Stimulated activated CD4-positive, alpha-beta T cell treated with anti-CD3 and anti-CD28 coated beads, Interleukin-4, amount 100 ng/mL, for 4 hours (primary cell): ENCODE results near the gene HSPG2.
"Not testable (repeated sequence)": the region's sequence is repeated elsewhere in the genome, so short reads cannot be mapped to it uniquely, and the experiment has no call there.

Experiments used
- DNase-seq, 2 experiments: peaks; one replicate each; pipeline ENCODE4 v3.0.0-alpha.2; 2020

HSPG2 gene

GRCh38 chr1:21911205-21912001, 25.7 kb downstream of the HSPG2 start:
- no peak for DNase-seq

DNA sequence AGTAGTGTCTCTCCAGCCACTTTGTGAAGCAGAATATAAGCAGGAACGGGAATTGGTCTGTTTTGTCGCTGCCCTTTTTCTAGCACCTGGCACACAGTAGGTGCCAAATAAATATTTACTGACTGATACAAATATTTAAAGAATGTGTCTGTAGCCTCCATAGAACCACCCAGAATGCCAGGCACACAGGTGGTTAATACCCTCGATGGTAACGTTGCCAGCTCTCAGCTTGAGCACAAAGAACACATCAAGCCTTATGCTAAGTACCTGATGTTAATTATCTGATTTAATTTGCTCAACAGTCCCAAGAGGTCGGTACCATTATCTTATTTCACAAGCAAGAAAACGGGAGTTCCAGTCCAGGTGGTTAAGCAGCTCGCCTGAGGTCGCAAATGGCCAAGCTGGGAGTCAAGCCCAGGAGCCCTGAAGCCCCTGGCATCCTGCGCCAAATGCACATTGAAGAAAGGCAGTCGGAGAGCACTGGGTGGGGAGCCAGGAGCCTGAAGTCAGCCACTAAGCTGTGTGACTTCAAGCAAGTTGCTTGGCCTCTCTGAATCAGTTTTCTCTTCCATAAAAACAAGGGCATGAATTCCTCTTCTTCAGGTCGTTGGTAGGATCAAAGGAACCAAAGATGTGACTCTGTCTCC, 26.4 kb downstream of the HSPG2 start:
- DNase-seq = no peak

DNA sequence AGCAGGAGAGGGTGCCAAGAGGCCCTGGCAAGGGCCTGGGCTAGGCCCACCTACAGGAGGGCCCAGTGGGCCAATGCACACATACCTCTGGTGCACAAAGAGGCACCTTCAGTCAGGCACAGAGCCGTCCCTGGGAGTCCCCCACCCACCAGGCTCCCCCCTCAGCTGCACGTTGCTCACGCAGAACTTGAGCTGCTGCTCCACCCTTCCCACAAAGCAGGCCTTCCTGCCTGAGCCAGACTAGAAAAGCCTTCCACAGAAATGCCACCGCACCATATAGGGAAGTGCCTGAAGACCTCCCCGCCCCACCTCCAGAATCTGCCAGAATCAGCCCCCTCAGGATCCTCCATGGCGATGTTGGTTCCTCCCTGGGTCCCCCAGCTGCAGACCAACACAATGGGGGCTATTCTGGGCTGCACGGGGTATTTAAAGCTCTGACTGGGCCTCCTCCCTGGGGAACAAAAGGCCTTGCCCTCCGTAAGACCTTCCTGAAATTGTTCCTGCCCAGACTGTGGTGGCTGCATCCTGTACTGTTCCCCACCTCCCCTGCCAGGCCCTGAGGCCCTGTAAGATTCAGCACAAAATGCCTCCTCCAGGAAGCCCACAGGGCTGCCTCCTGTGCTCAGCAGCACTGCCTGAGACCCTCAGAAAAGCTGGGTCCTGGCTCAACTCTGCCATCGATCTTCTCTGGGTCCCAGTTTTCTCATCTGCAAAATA, 27.2 kb downstream of the HSPG2 start:
- DNase-seq = peak; percentile 9 to 47

GRCh38 chr1:21909286-21909759, 27.8 kb downstream of the HSPG2 start:
- DNase-seq = no peak

DNA sequence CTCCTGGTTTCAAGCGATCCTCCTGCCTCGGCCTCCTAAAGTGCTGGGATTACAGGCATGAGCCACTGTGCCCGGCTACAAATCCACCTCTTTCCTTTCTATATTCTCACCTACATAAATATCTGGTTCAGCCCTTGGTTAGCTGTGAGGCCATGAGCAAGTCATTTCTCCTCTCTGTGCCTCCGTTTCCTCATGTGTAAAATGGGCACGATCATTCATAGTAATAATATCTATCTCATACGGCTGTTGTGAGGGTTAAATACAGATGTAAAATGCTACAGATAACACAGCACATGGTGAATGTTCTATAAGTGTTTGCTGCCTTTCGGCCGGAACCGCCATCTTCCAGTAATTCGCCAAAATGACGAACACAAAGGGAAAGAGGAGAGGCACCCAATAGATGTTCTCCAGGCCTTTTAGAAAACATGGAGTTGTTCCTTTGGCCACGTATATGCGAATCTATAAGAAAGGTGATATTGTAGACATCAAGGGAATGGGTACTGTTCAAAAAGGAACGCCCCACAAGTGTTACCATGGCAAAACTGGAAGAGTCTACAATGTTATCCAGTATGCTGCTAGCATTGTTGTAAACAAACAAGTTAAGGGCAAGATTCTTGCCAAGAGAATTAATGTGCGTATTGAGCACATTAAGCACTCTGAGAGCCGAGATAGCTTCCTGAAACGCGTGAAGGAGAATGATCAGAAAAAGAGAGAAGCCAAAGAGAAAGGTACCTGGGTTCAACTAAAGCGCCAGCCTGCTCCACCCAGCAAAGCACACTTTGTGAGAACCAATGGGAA, 29.2 kb downstream of the HSPG2 start:
- not testable (repeated sequence) for DNase-seq

DNA sequence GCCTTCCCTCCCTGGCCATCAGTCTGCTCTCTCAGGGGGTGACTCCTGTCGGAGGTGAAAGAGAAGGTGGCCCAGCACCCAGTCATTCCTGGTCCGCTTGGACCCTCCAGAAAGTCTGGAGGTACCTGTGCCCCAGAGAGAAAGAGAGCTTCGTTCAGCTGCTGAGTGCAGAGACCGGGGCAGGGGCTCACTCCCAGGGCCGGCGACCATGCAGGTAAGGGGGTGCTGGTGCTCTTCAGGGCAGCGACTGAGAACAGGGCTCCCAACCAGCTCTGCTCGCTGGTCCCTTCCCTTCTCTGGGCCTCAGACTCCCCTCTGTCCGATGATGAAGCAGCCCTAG, 30.1 kb downstream of the HSPG2 start:
- DNase-seq = no peak

DNA sequence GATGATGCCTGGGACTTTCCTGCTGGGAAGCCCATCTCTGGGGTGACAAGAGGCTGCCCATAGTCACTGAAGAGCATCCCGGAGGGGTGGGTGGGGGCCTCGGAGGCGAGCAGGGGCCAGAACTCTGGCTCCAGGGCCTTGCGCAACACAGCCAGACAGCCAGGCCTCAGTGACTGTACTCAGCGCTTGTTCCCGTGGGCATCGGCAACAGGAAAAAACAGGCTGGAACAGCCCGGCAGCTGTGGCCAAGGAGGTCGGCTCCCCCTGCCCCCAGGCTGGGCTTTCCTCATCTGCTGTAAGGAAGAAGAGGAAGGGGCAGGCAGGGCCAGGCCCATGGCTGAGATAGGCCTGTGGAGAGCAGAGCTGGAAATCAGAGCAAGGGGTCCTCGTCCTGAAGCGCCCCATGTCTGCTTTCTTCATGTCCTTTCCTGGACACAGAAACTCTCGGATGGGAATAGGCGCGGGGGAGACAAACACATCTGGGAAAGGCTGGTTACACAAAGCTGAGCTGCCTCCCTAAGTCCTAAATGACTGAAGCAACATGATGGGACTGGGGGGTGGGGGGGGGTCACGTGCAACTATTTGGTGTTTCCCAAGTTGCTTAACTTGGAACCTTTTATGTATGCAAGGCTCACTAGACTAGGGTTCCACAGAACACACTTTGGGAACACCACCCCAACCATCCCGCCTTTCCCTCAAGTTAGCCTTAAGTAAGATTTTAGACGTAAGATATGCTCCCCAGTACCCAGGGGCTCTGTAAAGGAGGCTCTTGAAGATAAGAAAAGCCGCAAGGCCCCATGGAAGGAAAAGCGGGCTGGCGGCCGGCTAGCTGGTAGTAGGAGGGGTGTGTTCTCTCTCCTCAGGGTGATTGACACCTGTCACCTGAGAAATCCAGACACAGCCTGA, 30.7 kb downstream of the HSPG2 start:
- DNase-seq = no peak

DNA sequence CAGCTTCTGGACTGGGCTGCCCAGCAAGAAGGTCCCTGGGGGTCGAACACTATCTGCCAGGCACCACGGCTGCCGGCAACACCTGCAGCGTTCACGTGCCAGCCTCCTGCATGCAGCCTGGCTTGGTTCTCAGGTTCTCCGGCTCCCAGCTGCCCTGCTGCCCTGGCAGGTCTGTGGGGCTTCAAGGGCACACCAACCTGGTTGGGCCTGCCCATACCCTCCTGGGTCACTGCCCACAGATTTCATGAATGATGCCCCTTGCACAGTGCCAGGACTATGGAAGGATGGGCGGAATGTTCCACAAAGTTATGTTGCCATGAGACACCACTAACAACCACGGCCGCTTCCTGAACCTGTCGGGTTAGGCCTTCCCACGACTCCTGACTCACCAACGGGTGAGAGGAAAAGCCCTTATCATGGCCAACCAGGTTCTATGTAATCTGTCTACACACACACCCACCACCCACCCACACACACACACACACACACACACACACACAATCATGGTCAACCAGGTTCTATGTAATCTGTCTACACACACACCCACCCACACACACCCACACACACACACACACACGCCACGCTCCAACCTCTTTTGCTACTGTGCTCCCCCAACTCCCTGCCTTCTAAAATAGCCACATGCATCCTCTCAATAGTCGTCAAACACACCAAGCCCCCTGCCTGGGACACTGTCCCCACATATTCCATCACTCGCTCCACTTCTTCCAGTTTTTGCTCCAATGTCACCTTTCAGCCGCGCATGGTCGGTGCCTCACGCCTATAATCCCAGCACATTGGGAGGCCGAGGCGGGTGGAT, 32.2 kb downstream of the HSPG2 start:
- DNase-seq = peak in 1 of 2 experiments; percentile 63

DNA sequence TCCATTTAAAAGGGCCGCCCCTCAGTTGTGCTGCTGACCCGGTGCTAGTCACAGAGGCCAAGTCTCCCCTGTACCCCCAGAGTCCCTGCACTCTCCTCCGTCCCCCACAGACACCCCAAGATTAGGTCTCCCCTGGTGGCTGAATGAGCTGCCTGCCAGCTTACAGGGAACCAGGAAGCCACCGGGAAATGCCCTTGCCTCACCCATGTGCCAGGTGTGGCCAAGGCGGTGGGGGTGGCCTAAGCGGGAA, 32.7 kb downstream of the HSPG2 start:
- DNase-seq = no peak

GRCh38 chr1:21903638-21904453, 33.3 kb downstream of the HSPG2 start:
- no peak for DNase-seq

GRCh38 chr1:21902026-21903012, 34.8 kb downstream of the HSPG2 start:
- DNase-seq = no peak

DNA sequence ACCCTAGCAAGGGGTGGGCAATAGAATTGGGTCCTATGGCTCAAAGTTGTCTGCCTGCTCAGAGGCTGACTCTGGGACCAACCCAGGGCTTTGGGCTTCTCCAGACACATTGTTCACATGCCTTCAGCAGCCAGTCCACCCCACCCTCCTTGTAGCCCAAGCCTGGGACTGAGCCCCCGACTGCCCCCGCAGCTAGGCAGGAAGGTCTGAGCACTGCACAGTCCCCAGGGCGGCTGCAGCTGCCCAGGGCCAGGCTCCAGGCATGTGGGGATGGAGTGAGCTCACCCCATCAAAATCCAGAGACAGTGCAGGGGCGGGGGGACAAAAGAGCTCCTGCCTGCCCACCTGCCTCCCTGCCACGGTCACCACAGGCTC, 35.6 kb downstream of the HSPG2 start:
- DNase-seq = no peak

DNA sequence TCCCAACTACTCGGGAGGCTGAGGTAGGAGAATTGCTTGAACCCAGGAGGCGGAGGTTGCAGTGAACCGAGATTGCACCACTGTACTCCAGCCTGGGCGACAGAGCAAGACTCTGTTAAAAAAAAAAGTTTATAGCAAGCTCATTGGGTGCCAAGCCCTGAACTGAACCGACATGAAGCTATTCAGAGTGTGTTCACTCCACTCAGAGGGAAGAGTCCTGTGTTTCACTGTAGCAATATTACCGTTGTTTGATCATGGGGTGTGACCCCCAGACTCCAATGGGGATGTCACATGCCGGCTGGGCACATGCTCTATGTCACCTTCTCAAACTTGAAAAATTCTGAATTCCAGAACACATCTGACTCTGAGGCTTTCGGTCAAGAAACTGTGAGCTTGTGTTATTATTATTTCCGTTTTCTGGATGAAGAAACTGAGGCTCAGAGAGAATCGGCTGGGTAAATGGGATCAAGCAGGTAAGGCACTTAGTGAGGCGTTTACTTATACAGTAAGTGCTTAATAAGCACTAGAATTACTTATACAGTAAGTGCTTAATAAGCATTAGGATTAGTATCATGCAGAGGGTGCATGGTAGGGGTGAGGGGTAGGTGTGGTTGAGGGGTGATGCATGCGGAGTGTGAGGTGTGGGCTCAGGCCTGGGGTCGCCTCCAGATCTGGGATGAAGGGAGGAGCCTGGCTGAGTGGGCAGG, 36.2 kb downstream of the HSPG2 start:
- DNase-seq = no peak

- DNase-seq = no peak
Observed at GRCh38 chr1:21899987-21900386, 37.1 kb downstream of the HSPG2 start.

DNA sequence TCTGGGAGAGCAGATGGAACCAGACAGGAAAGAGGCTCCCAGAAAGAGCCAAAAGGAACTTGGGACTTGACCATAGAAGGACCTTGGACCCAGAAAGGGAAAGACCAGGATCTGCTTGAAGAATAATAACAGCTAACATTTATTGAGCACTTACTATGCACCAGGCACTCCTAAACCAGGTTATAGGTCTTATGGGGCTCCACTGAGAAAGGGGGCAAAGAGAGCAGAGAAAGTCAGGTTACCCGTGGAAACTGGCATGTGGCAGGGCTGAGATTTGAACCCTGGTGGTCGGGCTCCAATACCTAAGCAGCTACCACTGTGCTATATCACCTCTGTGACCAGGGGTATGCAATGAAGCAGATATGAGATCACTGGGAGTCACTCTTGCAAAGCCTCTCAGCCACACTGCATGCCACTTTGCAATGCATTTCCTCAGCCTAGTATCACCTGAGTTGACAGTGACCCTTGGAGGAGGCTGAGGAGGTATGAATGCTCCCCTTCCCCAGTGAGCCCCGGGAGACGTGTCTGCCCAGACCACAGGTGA, 37.8 kb downstream of the HSPG2 start:
- DNase-seq = no peak

GRCh38 chr1:21898326-21899200, 38.5 kb downstream of the HSPG2 start:
- no peak for DNase-seq

GRCh38 chr1:21897844-21898243, 39.3 kb downstream of the HSPG2 start:
- DNase-seq = no peak
